Endothelial cell of umbilical vein (primary cell): ENCODE data around the gene OR9Q1. TPM values are rescaled to one million over a fixed set of nuclear protein-coding genes. Genes with fewer than 3 reads are reported as not detected.

ENCODE experiments used
- BruUV-seq: library from RNA; stranded (reverse); fragments of 400-500 nt; replicated peaks from 2 replicates; lab custom pipeline; 2021; lab: Mats Ljungman, UMichigan
- CTCF ChIA-PET: fragments of 300-600, 350-600 bp; sonication (Branson Sonifier 250); formaldehyde crosslinking; loops from one replicate; lab custom pipeline; 2021; ENCODE audit warnings: antibody characterized with exemption, inconsistent platforms; lab: Charles Lee
- POLR2A ChIA-PET: fragments of 300-600, 350-600 bp; sonication (Branson Sonifier 250); formaldehyde crosslinking; loops from one replicate; lab custom pipeline; 2021; ENCODE audit warnings: antibody characterized with exemption, inconsistent platforms; lab: Charles Lee
- DNase-seq: peaks from one replicate; pipeline ENCODE4 v3.0.0-alpha.2; 2011; ENCODE audit warnings: low read depth, low spot score
- FAIRE-seq: peaks from 2 replicates; lab custom pipeline; 2011; peaks lifted over from hg19 to GRCh38; lab: Jason Lieb, UNC
- H2AFZ ChIP-seq: 2 replicates; pipeline ENCODE4 v1.6.0; 2012; ENCODE audit warnings: low read depth, low read length, control low read depth, inconsistent platforms
- H3K27ac ChIP-seq: 2 replicates; pipeline ENCODE4 v1.5.1; 2011; ENCODE audit warnings: low read depth, mild to moderate bottlenecking, control low read depth, low read length, moderate library complexity; ENCODE audit not compliant: insufficient read depth
- H3K27me3 ChIP-seq, 2 experiments: 2 replicates each; pipeline versions ENCODE4 v1.6.0 to v1.6.1; 2011; ENCODE audit warnings: low read length in 2 of 2, mixed read lengths in 1 of 2; ENCODE audit not compliant: control insufficient read depth in 2 of 2, insufficient read depth in 2 of 2
- H3K36me3 ChIP-seq, 2 experiments: 2 replicates in 1 of 2; 3 replicates in 1 of 2; pipeline ENCODE4 v1.5.1; 2011; ENCODE audit warnings: low read length in 2 of 2, mild to moderate bottlenecking in 1 of 2, moderate library complexity in 1 of 2; ENCODE audit not compliant: control insufficient read depth in 2 of 2, insufficient read depth in 2 of 2; ENCODE audit errors: extremely low read depth in 1 of 2
- H3K4me1 ChIP-seq: 3 replicates; pipeline ENCODE4 v1.5.1; 2011; ENCODE audit warnings: mild to moderate bottlenecking, low read length; ENCODE audit not compliant: control insufficient read depth, insufficient read depth; ENCODE audit errors: extremely low read depth
- H3K4me2 ChIP-seq: 2 replicates; pipeline ENCODE4 v1.6.1; 2011; ENCODE audit warnings: low read length, control low read depth, mixed read lengths; ENCODE audit not compliant: insufficient read depth
- H3K4me3 ChIP-seq, 3 experiments: fragments of 200-600 bp in 1 of 3; sonication (generic), shearing (Covaris generic) in 1 of 3; replicated peaks in 1 of 3; 2 replicates each; pipeline ENCODE4 v1.5.1; 2011 to 2016; ENCODE audit warnings: control low read depth in 3 of 3, low read length in 3 of 3, mild to moderate bottlenecking in 2 of 3, inconsistent platforms in 1 of 3, low read depth in 1 of 3, moderate library complexity in 1 of 3; ENCODE audit not compliant: insufficient read depth in 1 of 3
- H3K79me2 ChIP-seq: 2 replicates; pipeline ENCODE4 v1.6.0; 2012; ENCODE audit warnings: low read length, inconsistent platforms; ENCODE audit not compliant: control insufficient read depth, insufficient read depth
- H3K9ac ChIP-seq: replicated peaks from 2 replicates; pipeline ENCODE3; 2011; ENCODE audit warnings: low read length, control low read depth; ENCODE audit not compliant: insufficient read depth; ENCODE audit errors: extremely low read depth
- H3K9me1 ChIP-seq: replicated peaks from 3 replicates; pipeline ENCODE4 v1.6.0; 2011; ENCODE audit warnings: mild to moderate bottlenecking, low read length; ENCODE audit not compliant: control insufficient read depth, insufficient read depth; ENCODE audit errors: extremely low read depth
- H3K9me3 ChIP-seq: replicated peaks from 2 replicates; pipeline ENCODE4 v1.5.1; 2012; ENCODE audit warnings: low read length, inconsistent platforms; ENCODE audit not compliant: control insufficient read depth, insufficient read depth
- H4K20me1 ChIP-seq: replicated peaks from 2 replicates; pipeline ENCODE3; 2011; ENCODE audit warnings: mild to moderate bottlenecking, low read length; ENCODE audit not compliant: control insufficient read depth, insufficient read depth; ENCODE audit errors: extremely low read depth
- CTCF ChIP-seq, 2 donors: IDR thresholded peaks; 1 replicate in 1 of 2; 2 replicates in 1 of 2; pipeline ENCODE4 v1.5.1; 2011; ENCODE audit warnings: low read length in 2 of 2, mild to moderate bottlenecking in 2 of 2, moderate library complexity in 2 of 2, control low read depth in 1 of 2, inconsistent platforms in 1 of 2, low read depth in 1 of 2; ENCODE audit not compliant: insufficient read depth in 1 of 2; ENCODE audit errors: extremely low read depth in 1 of 2
- EZH2 ChIP-seq: IDR thresholded peaks from 2 replicates; pipeline ENCODE4 v1.6.1; 2012; ENCODE audit warnings: borderline replicate concordance, low read depth, mild to moderate bottlenecking, moderate library complexity, low read length, inconsistent platforms; ENCODE audit not compliant: severe bottlenecking
- FOS ChIP-seq: IDR thresholded peaks from 2 replicates; pipeline ENCODE4 v1.6.1; 2011; ENCODE audit warnings: mild to moderate bottlenecking, low read length, moderate library complexity, borderline replicate concordance; ENCODE audit not compliant: insufficient read depth
- GATA2 ChIP-seq: IDR thresholded peaks from 2 replicates; pipeline ENCODE4 v1.7.0; 2011; ENCODE audit warnings: low read depth, mild to moderate bottlenecking, moderate library complexity, mixed read lengths, low read length; ENCODE audit not compliant: insufficient read length, insufficient read depth
- JUN ChIP-seq: IDR thresholded peaks from 2 replicates; pipeline ENCODE4 v1.6.1; 2011; ENCODE audit warnings: borderline replicate concordance, low read depth; ENCODE audit not compliant: insufficient read length, insufficient read depth
- MAX ChIP-seq: IDR thresholded peaks from 2 replicates; pipeline ENCODE4 v1.6.1; 2011; ENCODE audit not compliant: insufficient read depth, insufficient read length
- MYC ChIP-seq: IDR thresholded peaks from one replicate; pipeline ENCODE4 v1.6.1; 2011; ENCODE audit warnings: mild to moderate bottlenecking, low read depth, low read length
- POLR2A ChIP-seq: IDR thresholded peaks from 2 replicates; pipeline ENCODE4 v1.6.1; 2012; ENCODE audit warnings: low read depth, mild to moderate bottlenecking, control low read depth, low read length
- POLR2AphosphoS5 ChIP-seq: IDR thresholded peaks from 2 replicates; pipeline ENCODE4 v1.6.1; 2012; ENCODE audit warnings: low read depth, mild to moderate bottlenecking, control low read depth, low read length, moderate library complexity; ENCODE audit not compliant: insufficient read depth
- dilution Hi-C: fragments of 300-500 bp; cut with MboI; formaldehyde crosslinking; loops from one replicate; pipeline ENCODE4 v1.15.0; 2019; ENCODE audit warnings: low sequenced_read_pairs; ENCODE audit not compliant: extremely low pct_ligation_motif_present
- intact Hi-C: fragments of 100-400 bp; cut with micrococcal nuclease; formaldehyde crosslinking; loops from one replicate; pipeline ENCODE4 v1.10.0; 2022
- polyA plus RNA-seq, 4 experiments: library from polyadenylated mRNA; depleted of rRNA in 3 of 4; stranded (reverse) in 3 of 4; unstranded in 1 of 4; fragments of >200 nt; gene quantifications; 2 replicates each; pipeline versions ENCODE4 v1.2.1 to v1.2.3, GENCODE V29; 2011 to 2012; ENCODE audit warnings: missing spikeins in 1 of 4
- total RNA-seq: library from RNA; stranded (reverse); gene quantifications from 2 replicates; pipeline ENCODE4 v1.2.3, GENCODE V29; 2021

Gene OR9Q1
- total and polyA plus RNA-seq, 2 donors (not counting 3 experiments of a cell fraction or from before 2014, with no cell fraction given) = not detected

GRCh38 chr11:57981536-57981935 is 42.1 kb upstream of the OR9Q1 start:
- no peak overlapping the region for H2AFZ ChIP-seq
- dilution Hi-C loops = no loop called here
- no peak for TF ChIP-seq GATA2
- no peak for TF ChIP-seq FOS
- no peak for TF ChIP-seq POLR2A
- TF ChIP-seq EZH2 = no peak
- TF ChIP-seq MYC = no peak
- TF ChIP-seq CTCF (IDR thresholded peaks at IDR 0.05; ENCODE audit: extremely low read depth in 1 of 2, insufficient read depth in 1 of 2, low read depth in 1 of 2, low read length in 2 of 2) = no peak
- no peak for TF ChIP-seq JUN
- no peak for TF ChIP-seq POLR2AphosphoS5
- no peak for TF ChIP-seq MAX
- CTCF ChIA-PET = no interaction called here
- H3K27me3 ChIP-seq = peaks cover 9 to 11% of the 10 kb centered on the region in 2 experiments
- no peaks in the 10 kb centered on the region for H4K20me1 ChIP-seq
- H3K9ac ChIP-seq = no peak overlapping the region
- no TSS peak for BruUV-seq
- POLR2A ChIA-PET = no interaction called here
- no peaks in the 10 kb centered on the region for H3K9me3 ChIP-seq
- intact Hi-C loops = no loop called here
- no peaks in the 10 kb centered on the region for H3K36me3 ChIP-seq
- no peaks in the 10 kb centered on the region for H3K9me1 ChIP-seq
- no peak overlapping the region for H3K4me3 ChIP-seq
- no peak overlapping the region for H3K27ac ChIP-seq
- H3K4me2 ChIP-seq = no peak overlapping the region
- DNase-seq (no peak), FAIRE-seq (no peak)
- no peaks in the 10 kb centered on the region for H3K79me2 ChIP-seq
- H3K4me1 ChIP-seq = no peaks in the 10 kb centered on the region
